SK-N-SH (cell line): ENCODE data around the gene NLN. TPM values are rescaled to one million over a fixed set of nuclear protein-coding genes. Genes with fewer than 3 reads are reported as not detected.
A peak's percentile ranks its signal among the peaks of the same experiment; 100 is the strongest.

ENCODE experiments used
- CTCF ChIA-PET: fragments of 300-600, 350-600 bp; formaldehyde crosslinking; extraction: SDS; loops from one replicate; lab custom pipeline; 2021; lab: Yijun Ruan, JAX
- POLR2A ChIA-PET: fragments of 350-600 bp; sonication (Branson Sonifier 250); formaldehyde crosslinking; extraction: SDS; loops from one replicate; lab custom pipeline; 2020; ENCODE audit warnings: antibody characterized with exemption, inconsistent platforms; lab: Yijun Ruan, JAX
- DNase-seq: peaks from one replicate; pipeline ENCODE4 v3.0.0; 2012
- H2AFZ ChIP-seq: fragments of 200-600 bp; sonication (generic); 2 replicates; pipeline ENCODE4 v1.8.1; 2016; ENCODE audit warnings: antibody characterized with exemption, mild to moderate bottlenecking, low read depth
- H3F3A ChIP-seq: fragments of 200-600 bp; sonication (generic); replicated peaks from 2 replicates; pipeline ENCODE3; 2016; ENCODE audit warnings: antibody characterized with exemption, mild to moderate bottlenecking; ENCODE audit not compliant: insufficient read depth
- H3K27ac ChIP-seq, 2 experiments: fragments of 200-500 bp in 1 of 2; fragments of 200-600 bp in 1 of 2; sonication (Bioruptor generic) in 1 of 2; sonication (generic), shearing (Covaris generic) in 1 of 2; 2 replicates each; pipeline versions ENCODE4 v1.5.1 to v1.6.1; 2014 to 2016; ENCODE audit warnings: low read depth in 2 of 2, inconsistent platforms in 1 of 2, low read length in 1 of 2, mild to moderate bottlenecking in 1 of 2, mixed read lengths in 1 of 2
- H3K27me3 ChIP-seq: fragments of 200-600 bp; sonication (generic), shearing (Covaris generic); 2 replicates; pipeline ENCODE4 v1.6.1; 2016; ENCODE audit warnings: mixed run types; ENCODE audit not compliant: insufficient read depth
- H3K36me3 ChIP-seq, 2 experiments: fragments of 200-500 bp in 1 of 2; fragments of 200-600 bp in 1 of 2; sonication (Bioruptor generic) in 1 of 2; sonication (generic) in 1 of 2; replicated peaks in 1 of 2; 2 replicates each; pipeline versions ENCODE3 to v1.5.1; 2014 to 2016; ENCODE audit warnings: low read length in 1 of 2, mild to moderate bottlenecking in 1 of 2; ENCODE audit not compliant: insufficient read depth in 2 of 2, control insufficient read depth in 1 of 2
- H3K4me1 ChIP-seq, 2 experiments: fragments of 200-500 bp in 1 of 2; fragments of 200-600 bp in 1 of 2; sonication (Bioruptor generic) in 1 of 2; sonication (generic), shearing (Covaris generic) in 1 of 2; 2 replicates each; pipeline versions ENCODE4 v1.5.1 to v1.6.1; 2014 to 2016; ENCODE audit warnings: low read depth in 1 of 2, low read length in 1 of 2, mixed run types in 1 of 2; ENCODE audit not compliant: insufficient read depth in 2 of 2, control insufficient read depth in 1 of 2
- H3K4me2 ChIP-seq: fragments of 200-600 bp; sonication (generic), shearing (Covaris generic); 2 replicates; pipeline ENCODE4 v1.6.1; 2017; ENCODE audit warnings: mixed run types
- H3K4me3 ChIP-seq, 2 experiments: fragments of 200-500 bp in 1 of 2; fragments of 200-600 bp in 1 of 2; sonication (Bioruptor generic) in 1 of 2; sonication (generic), shearing (Covaris generic) in 1 of 2; 2 replicates each; pipeline versions ENCODE4 v1.5.1 to v1.8.1; 2014 to 2016; ENCODE audit warnings: low read depth in 2 of 2, inconsistent platforms in 1 of 2, low read length in 1 of 2, mild to moderate bottlenecking in 1 of 2, mixed read lengths in 1 of 2, moderate library complexity in 1 of 2
- H3K79me2 ChIP-seq: fragments of 200-600 bp; sonication (generic); 2 replicates; pipeline ENCODE4 v1.8.1; 2017; ENCODE audit warnings: mild to moderate bottlenecking; ENCODE audit not compliant: insufficient read depth
- H3K9ac ChIP-seq: fragments of 200-600 bp; sonication (generic); 2 replicates; pipeline ENCODE4 v1.6.1; 2017; ENCODE audit warnings: mixed run types
- H3K9me2 ChIP-seq: fragments of 200-600 bp; sonication (generic); 2 replicates; pipeline ENCODE4 v1.6.1; 2017; ENCODE audit warnings: mixed run types
- H3K9me3 ChIP-seq: fragments of 200-600 bp; sonication (generic); 2 replicates; pipeline ENCODE4 v1.6.1; 2017; ENCODE audit warnings: mixed run types, mild to moderate bottlenecking, moderate library complexity
- H4K20me1 ChIP-seq: fragments of 200-600 bp; sonication (generic); 2 replicates; pipeline ENCODE4 v1.6.1; 2017; ENCODE audit warnings: mild to moderate bottlenecking, mixed run types; ENCODE audit not compliant: insufficient read depth
- ELF1 ChIP-seq: IDR thresholded peaks from 2 replicates; pipeline ENCODE4 v1.4.0; 2012
- EZH2phosphoT487 ChIP-seq: fragments of 200-600 bp; sonication (generic); IDR thresholded peaks from 2 replicates; pipeline ENCODE4 v1.6.1; 2017; ENCODE audit warnings: low read depth, mixed run types, mild to moderate bottlenecking, antibody characterized with exemption, moderate library complexity, borderline replicate concordance
- FOXJ3 ChIP-seq: sonication (generic); formaldehyde crosslinking; IDR thresholded peaks from 2 replicates; pipeline ENCODE4 v1.5.1; 2020; ENCODE audit warnings: mild to moderate bottlenecking, missing genetic modification reagents
- FOXM1 ChIP-seq: IDR thresholded peaks from 2 replicates; pipeline ENCODE4 v1.4.0; 2012; ENCODE audit warnings: low read depth, mild to moderate bottlenecking
- NFIC ChIP-seq: IDR thresholded peaks from 2 replicates; pipeline ENCODE4 v1.4.0; 2012; ENCODE audit warnings: borderline replicate concordance
- RCOR1 ChIP-seq: fragments of 150-350 bp; IDR thresholded peaks from 2 replicates; pipeline ENCODE4 v1.6.1; 2017; ENCODE audit warnings: antibody characterized with exemption, low read length
- YY1 ChIP-seq: IDR thresholded peaks from 2 replicates; pipeline ENCODE4 v1.4.0; 2012; ENCODE audit warnings: low read depth, mild to moderate bottlenecking
- WGBS: methylation state at CpG from one replicate; pipeline ENCODE4 v1.1.6; 2017; ENCODE audit warnings: low lambda C conversion rate; 5-methylcytosine and 5-hydroxymethylcytosine counted together
- polyA plus RNA-seq, 3 experiments: library from polyadenylated mRNA; depleted of rRNA; stranded (reverse); fragments of >200 nt; gene quantifications; 2 replicates each; pipeline ENCODE4 v1.2.3, GENCODE V29; 2012
- TF ChIP-seq, protein P1 (sequence below): IDR thresholded peaks from 2 replicates; pipeline ENCODE4; 2012
- TF ChIP-seq, protein P2 (sequence below): IDR thresholded peaks from 2 replicates; pipeline ENCODE4 v1.4.0; 2012; ENCODE audit warnings: low read depth, borderline replicate concordance
- TF ChIP-seq, protein P3 (sequence below): IDR thresholded peaks from 2 replicates; pipeline ENCODE4 v1.6.1; 2012; ENCODE audit warnings: mild to moderate bottlenecking, low read depth, low read length, moderate library complexity
- TF ChIP-seq, protein P4 (sequence below): fragments of 150-350 bp; IDR thresholded peaks from 2 replicates; pipeline ENCODE4 v1.6.1; 2017; ENCODE audit warnings: antibody characterized with exemption, low read length, low read depth, borderline replicate concordance
- TF ChIP-seq, protein P5 (sequence below): IDR thresholded peaks from 2 replicates; pipeline ENCODE4 v1.4.0; 2012; ENCODE audit warnings: low read depth

Gene NLN
- polyA plus RNA-seq, 1 of the 3 experiments (the other 2 are of a cell fraction): 17.1 TPM

DNA sequence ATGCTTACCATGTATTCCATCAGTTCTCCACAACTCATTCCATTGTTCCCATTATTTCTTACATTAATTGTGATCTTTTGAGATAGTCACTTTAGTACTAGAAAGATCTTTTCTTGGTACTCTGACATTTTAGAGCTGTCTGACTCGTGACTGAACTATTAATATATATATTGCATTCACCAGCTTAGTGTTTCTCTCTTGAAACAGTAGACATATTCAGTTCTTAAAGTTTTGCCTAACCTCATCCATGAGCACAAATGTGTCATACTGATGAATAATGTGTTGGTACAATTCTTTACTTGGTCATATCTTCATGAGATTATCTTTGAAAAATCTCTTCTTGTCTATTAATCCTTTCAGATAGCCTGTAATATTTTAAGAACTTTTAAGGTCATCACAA is 74.3 kb downstream of the NLN start (continued):
- TF ChIP-seq, protein P1, sequence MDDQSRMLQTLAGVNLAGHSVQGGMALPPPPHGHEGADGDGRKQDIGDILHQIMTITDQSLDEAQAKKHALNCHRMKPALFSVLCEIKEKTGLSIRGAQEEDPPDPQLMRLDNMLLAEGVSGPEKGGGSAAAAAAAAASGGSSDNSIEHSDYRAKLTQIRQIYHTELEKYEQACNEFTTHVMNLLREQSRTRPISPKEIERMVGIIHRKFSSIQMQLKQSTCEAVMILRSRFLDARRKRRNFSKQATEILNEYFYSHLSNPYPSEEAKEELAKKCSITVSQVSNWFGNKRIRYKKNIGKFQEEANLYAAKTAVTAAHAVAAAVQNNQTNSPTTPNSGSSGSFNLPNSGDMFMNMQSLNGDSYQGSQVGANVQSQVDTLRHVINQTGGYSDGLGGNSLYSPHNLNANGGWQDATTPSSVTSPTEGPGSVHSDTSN: peak; percentile 57

DNA sequence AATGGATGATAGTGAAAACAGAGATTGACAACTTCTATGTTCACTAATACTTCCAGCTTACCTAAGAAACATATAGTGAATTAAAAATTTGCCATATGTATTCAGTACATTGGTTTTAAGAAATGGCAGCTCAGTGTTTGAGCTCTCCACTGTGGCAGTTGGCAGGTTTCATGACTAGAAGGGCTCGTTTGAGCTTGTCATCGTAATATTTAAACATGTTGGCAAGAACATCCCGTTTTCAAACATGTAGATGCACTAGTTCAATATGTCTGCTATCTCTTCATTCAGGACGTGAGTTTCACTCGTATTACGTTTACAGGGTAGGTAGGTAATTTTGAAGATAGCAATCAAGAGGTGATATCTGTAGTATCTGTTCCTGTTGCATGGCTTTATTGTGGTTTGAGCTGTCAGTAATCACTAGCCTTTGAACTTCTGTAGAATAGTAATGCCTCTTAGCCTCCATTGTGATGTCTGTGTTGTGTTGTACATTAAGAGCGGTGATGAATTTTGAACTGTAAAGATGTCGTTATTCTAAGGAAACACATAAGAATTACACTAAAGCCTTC is 74.8 kb downstream of the NLN start:
- Histone ChIP-seq H3K27ac (peak overlapping the region in 1 of 2 experiments; percentile 19; a peak in 1 of 4 replicates), H3K36me3 (peaks cover 11 to 29% of the 10 kb centered on the region in 2 experiments), H3K9me2 (no peaks in the 10 kb centered on the region), H3K9ac (no peak overlapping the region), H3K27me3 (no peaks in the 10 kb centered on the region), H3F3A (peaks cover 13% of the 10 kb centered on the region), H3K79me2 (no peaks in the 10 kb centered on the region), H3K4me3 (no peak overlapping the region), H3K4me1 (no peaks in the 10 kb centered on the region; a peak in 1 of 4 replicates), H3K4me2 (no peak overlapping the region), H4K20me1 (no peaks in the 10 kb centered on the region), H3K9me3 (no peaks in the 10 kb centered on the region), H2AFZ (no peak overlapping the region)
- ChIA-PET CTCF (interaction anchor here (1.2 kb wide), 1 partner anchor 15 kb away, joined by 3 read pairs; no protein-coding TSS in a partner anchor), POLR2A (no interaction called here)
- 95% methylated on average over 8 of the region's 8 CpGs for WGBS
- DNase-seq: no peak
- no peak for TF ChIP-seq RCOR1
- TF ChIP-seq, protein P2, sequence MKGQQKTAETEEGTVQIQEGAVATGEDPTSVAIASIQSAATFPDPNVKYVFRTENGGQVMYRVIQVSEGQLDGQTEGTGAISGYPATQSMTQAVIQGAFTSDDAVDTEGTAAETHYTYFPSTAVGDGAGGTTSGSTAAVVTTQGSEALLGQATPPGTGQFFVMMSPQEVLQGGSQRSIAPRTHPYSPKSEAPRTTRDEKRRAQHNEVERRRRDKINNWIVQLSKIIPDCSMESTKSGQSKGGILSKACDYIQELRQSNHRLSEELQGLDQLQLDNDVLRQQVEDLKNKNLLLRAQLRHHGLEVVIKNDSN: no peak
- TF ChIP-seq, protein P3, sequence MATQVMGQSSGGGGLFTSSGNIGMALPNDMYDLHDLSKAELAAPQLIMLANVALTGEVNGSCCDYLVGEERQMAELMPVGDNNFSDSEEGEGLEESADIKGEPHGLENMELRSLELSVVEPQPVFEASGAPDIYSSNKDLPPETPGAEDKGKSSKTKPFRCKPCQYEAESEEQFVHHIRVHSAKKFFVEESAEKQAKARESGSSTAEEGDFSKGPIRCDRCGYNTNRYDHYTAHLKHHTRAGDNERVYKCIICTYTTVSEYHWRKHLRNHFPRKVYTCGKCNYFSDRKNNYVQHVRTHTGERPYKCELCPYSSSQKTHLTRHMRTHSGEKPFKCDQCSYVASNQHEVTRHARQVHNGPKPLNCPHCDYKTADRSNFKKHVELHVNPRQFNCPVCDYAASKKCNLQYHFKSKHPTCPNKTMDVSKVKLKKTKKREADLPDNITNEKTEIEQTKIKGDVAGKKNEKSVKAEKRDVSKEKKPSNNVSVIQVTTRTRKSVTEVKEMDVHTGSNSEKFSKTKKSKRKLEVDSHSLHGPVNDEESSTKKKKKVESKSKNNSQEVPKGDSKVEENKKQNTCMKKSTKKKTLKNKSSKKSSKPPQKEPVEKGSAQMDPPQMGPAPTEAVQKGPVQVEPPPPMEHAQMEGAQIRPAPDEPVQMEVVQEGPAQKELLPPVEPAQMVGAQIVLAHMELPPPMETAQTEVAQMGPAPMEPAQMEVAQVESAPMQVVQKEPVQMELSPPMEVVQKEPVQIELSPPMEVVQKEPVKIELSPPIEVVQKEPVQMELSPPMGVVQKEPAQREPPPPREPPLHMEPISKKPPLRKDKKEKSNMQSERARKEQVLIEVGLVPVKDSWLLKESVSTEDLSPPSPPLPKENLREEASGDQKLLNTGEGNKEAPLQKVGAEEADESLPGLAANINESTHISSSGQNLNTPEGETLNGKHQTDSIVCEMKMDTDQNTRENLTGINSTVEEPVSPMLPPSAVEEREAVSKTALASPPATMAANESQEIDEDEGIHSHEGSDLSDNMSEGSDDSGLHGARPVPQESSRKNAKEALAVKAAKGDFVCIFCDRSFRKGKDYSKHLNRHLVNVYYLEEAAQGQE: no peak

DNA sequence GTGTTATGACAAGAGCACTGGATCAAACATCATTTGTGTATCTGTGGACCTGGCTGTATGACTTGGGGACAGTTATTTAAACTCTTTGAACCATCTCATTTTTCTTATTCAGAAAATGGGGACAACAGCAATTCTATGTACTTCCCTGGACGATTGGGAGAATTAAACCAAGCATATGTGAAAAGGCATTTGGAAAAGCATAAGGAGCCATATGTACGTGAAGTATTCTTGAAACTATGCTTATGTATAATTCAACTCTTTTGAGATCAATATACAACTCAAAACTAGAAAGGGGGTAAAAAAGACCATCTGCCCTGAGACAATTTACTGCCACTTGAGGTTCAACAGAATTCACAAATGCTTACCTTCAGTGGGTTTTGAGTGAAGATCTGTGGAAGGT is 75.5 kb downstream of the NLN start:
- WGBS: 98% methylated on average over 2 of the region's 2 CpGs
- Histone ChIP-seq H2AFZ (no peak overlapping the region), H3K4me2 (no peak overlapping the region), H3K9me2 (no peaks in the 10 kb centered on the region), H3K36me3 (peaks cover 11 to 31% of the 10 kb centered on the region in 2 experiments), H3F3A (peaks cover 13% of the 10 kb centered on the region), H4K20me1 (no peaks in the 10 kb centered on the region), H3K27me3 (no peaks in the 10 kb centered on the region), H3K79me2 (no peaks in the 10 kb centered on the region), H3K27ac (no peak overlapping the region), H3K4me1 (no peaks in the 10 kb centered on the region; a peak in 1 of 4 replicates), H3K9me3 (no peaks in the 10 kb centered on the region), H3K9ac (no peak overlapping the region), H3K4me3 (no peak overlapping the region)
- ChIA-PET CTCF (no interaction called here), POLR2A (no interaction called here)
- no peak for DNase-seq
- TF ChIP-seq EZH2phosphoT487: no peak
- TF ChIP-seq, protein P1: no peak
- TF ChIP-seq FOXJ3 (CRISPR knock-in tag): no peak
- TF ChIP-seq, protein P4, sequence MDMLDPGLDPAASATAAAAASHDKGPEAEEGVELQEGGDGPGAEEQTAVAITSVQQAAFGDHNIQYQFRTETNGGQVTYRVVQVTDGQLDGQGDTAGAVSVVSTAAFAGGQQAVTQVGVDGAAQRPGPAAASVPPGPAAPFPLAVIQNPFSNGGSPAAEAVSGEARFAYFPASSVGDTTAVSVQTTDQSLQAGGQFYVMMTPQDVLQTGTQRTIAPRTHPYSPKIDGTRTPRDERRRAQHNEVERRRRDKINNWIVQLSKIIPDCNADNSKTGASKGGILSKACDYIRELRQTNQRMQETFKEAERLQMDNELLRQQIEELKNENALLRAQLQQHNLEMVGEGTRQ: no peak
- TF ChIP-seq, protein P3: no peak
- no peak for TF ChIP-seq NFIC
- TF ChIP-seq, protein P5, sequence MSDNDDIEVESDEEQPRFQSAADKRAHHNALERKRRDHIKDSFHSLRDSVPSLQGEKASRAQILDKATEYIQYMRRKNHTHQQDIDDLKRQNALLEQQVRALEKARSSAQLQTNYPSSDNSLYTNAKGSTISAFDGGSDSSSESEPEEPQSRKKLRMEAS: no peak
- no peak for TF ChIP-seq FOXM1
- no peak for TF ChIP-seq YY1
- TF ChIP-seq ELF1: no peak
